Uterus (tissue), 2 donors: ENCODE measurements around the gene XPC.

Source experiments
- POLR2A ChIP-seq, 2 donors: fragments of 450-650 bp; IDR thresholded peaks; one replicate each; pipeline ENCODE4 v1.6.1; 2016; ENCODE audit warnings: antibody characterized with exemption in 2 of 2, mild to moderate bottlenecking in 1 of 2, moderate library complexity in 1 of 2
- TF ChIP-seq, protein P1 (sequence below), 4 experiments: fragments of 200-600 bp in 2 of 4; fragments of 450-650 bp in 2 of 4; sonication (generic) in 2 of 4; IDR thresholded peaks; one replicate each; pipeline ENCODE4 v1.5.1; 2016 to 2019; ENCODE audit warnings: antibody characterized with exemption in 4 of 4, mild to moderate bottlenecking in 2 of 4, moderate library complexity in 1 of 4

DNA sequence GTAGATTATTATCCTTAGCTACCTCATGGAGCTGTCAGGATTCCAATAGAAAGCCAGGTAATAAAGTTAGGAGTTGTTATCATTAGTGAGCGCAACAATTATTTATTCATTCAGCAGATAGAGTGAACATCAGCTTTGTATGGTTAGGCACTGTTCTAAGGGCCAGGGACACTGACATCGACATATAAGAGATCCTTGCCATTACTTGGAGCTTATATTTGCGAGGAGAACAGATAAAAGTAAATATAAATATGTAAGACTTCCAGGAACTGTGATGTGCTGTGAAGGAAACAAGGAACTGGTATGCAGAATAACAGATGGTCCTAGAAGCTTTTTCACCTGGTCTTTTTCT is 689 bp upstream of the XPC start:
- TF ChIP-seq, protein P1, sequence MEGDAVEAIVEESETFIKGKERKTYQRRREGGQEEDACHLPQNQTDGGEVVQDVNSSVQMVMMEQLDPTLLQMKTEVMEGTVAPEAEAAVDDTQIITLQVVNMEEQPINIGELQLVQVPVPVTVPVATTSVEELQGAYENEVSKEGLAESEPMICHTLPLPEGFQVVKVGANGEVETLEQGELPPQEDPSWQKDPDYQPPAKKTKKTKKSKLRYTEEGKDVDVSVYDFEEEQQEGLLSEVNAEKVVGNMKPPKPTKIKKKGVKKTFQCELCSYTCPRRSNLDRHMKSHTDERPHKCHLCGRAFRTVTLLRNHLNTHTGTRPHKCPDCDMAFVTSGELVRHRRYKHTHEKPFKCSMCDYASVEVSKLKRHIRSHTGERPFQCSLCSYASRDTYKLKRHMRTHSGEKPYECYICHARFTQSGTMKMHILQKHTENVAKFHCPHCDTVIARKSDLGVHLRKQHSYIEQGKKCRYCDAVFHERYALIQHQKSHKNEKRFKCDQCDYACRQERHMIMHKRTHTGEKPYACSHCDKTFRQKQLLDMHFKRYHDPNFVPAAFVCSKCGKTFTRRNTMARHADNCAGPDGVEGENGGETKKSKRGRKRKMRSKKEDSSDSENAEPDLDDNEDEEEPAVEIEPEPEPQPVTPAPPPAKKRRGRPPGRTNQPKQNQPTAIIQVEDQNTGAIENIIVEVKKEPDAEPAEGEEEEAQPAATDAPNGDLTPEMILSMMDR (IDR thresholded peaks at IDR 0.05) = no peak
- TF ChIP-seq POLR2A (IDR thresholded peaks at IDR 0.05) = no peak
